Astrocyte of the spinal cord (primary cell): ENCODE data around the gene POTEJ.
"Not testable (repeated sequence)": the region's sequence is repeated elsewhere in the genome, so short reads cannot be mapped to it uniquely, and the experiment has no call there.

ENCODE experiments used
- DNase-seq: peaks from one replicate; pipeline ENCODE4 v3.0.0; 2011; ENCODE audit warnings: low read depth, low spot score
- H3K4me3 ChIP-seq: 2 replicates; pipeline ENCODE4 v1.5.1; 2011; ENCODE audit warnings: low read depth, mild to moderate bottlenecking, low read length, moderate library complexity
- in situ Hi-C: cut with HindIII; loops from 2 replicates; pipeline ENCODE4 v1.10.0; 2017; ENCODE audit warnings: low sequenced_read_pairs

Gene POTEJ

GRCh38 chr2:130692041-130692770 lies 81.0 kb downstream of the POTEJ start:
- DNase-seq, in situ Hi-C loops, H3K4me3 ChIP-seq: not testable (repeated sequence)

GRCh38 chr2:130693474-130693873 lies 82.2 kb downstream of the POTEJ start:
- DNase-seq, in situ Hi-C loops: not testable (repeated sequence)

GRCh38 chr2:130703250-130703649 lies 92.0 kb downstream of the POTEJ start:
- in situ Hi-C loops, DNase-seq, H3K4me3 ChIP-seq: not testable (repeated sequence)

More at GRCh38 chr2:130693474-130693873, 82.2 kb downstream of the POTEJ start:
- not testable (repeated sequence) for H3K4me3 ChIP-seq
